Lower lobe of right lung (tissue), 2 donors: ENCODE measurements around the gene SELENOV. TPM values are rescaled to one million over a fixed set of nuclear protein-coding genes. Genes with fewer than 3 reads are reported as not detected.

Source experiments
- ATAC-seq, 2 donors: fragments of 200-7000 bp; cut with Tn5 transposase; one replicate each; pipeline ENCODE4 v1.9.1; 2020 to 2022; ENCODE audit warnings: mild to moderate bottlenecking in 2 of 2, moderate library complexity in 2 of 2
- DNase-seq: peaks from one replicate; pipeline ENCODE4 v3.0.0-alpha.2; 2020
- H3K27ac ChIP-seq: fragments of 200-600 bp; one replicate; pipeline ENCODE4 v1.8.0; 2022
- H3K27me3 ChIP-seq: fragments of 200-600 bp; one replicate; pipeline ENCODE4 v1.8.0; 2022; ENCODE audit warnings: low read depth
- H3K36me3 ChIP-seq: fragments of 200-600 bp; one replicate; pipeline ENCODE4 v1.8.0; 2022; ENCODE audit warnings: mild to moderate bottlenecking
- H3K4me1 ChIP-seq: fragments of 200-600 bp; one replicate; pipeline ENCODE4 v1.8.0; 2022
- H3K4me3 ChIP-seq: fragments of 200-600 bp; one replicate; pipeline ENCODE4 v1.8.0; 2022; ENCODE audit warnings: mild to moderate bottlenecking
- H3K9me3 ChIP-seq: fragments of 200-600 bp; one replicate; pipeline ENCODE4 v1.8.0; 2022
- intact Hi-C: fragments of 100-400 bp; cut with DNase I; formaldehyde crosslinking; loops from one replicate; pipeline ENCODE4 v1.11.0; 2022
- long read RNA-seq: library from polyadenylated mRNA; unstranded; transcript quantifications from one replicate; pipeline ENCODE4 v2.0.0, GENCODE V29; 2021
- total RNA-seq: library from RNA; stranded (reverse); fragmentation: NEBNext Ultra II Directional; extraction: Animal tissue kit (Norgen Biotek cat#: 25700); gene quantifications from one replicate; pipeline ENCODE4 v1.2.1, GENCODE V29; 2021
- TF ChIP-seq, protein P1 (sequence below): fragments of 200-600 bp; IDR thresholded peaks from one replicate; pipeline ENCODE4 v1.8.0; 2022; ENCODE audit warnings: antibody characterized with exemption, mild to moderate bottlenecking
- donor health status: DM: no; HTN: yes; CAD: no; lungs with severe emphysema.

Gene SELENOV, protein sequence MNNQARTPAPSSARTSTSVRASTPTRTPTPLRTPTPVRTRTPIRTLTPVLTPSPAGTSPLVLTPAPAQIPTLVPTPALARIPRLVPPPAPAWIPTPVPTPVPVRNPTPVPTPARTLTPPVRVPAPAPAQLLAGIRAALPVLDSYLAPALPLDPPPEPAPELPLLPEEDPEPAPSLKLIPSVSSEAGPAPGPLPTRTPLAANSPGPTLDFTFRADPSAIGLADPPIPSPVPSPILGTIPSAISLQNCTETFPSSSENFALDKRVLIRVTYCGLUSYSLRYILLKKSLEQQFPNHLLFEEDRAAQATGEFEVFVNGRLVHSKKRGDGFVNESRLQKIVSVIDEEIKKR
- not detected for total RNA-seq
- long read RNA-seq = 0 reads

GRCh38 chr19:39514840-39515550, at the start of gene SELENOV:
Gene SELENOV, plus strand, starts transcription at chr19:39515139. Its CDS starts 74 bp downstream, at chr19:39515213.
- Histone ChIP-seq H3K27ac (no peak within 1 kb of the TSS), H3K36me3 (no peaks in the 10 kb centered on the region), H3K9me3 (no peaks in the 10 kb centered on the region), H3K27me3 (peaks cover 76% of the 10 kb centered on the region), H3K4me1 (peaks cover 16% of the 10 kb centered on the region), H3K4me3 (peak within 1 kb of the TSS; percentile 39)
- TF ChIP-seq, protein P1, sequence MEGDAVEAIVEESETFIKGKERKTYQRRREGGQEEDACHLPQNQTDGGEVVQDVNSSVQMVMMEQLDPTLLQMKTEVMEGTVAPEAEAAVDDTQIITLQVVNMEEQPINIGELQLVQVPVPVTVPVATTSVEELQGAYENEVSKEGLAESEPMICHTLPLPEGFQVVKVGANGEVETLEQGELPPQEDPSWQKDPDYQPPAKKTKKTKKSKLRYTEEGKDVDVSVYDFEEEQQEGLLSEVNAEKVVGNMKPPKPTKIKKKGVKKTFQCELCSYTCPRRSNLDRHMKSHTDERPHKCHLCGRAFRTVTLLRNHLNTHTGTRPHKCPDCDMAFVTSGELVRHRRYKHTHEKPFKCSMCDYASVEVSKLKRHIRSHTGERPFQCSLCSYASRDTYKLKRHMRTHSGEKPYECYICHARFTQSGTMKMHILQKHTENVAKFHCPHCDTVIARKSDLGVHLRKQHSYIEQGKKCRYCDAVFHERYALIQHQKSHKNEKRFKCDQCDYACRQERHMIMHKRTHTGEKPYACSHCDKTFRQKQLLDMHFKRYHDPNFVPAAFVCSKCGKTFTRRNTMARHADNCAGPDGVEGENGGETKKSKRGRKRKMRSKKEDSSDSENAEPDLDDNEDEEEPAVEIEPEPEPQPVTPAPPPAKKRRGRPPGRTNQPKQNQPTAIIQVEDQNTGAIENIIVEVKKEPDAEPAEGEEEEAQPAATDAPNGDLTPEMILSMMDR = no peak
- peak; percentile 16 to 40 for ATAC-seq
- DNase-seq = no peak
- intact Hi-C loops = no loop called here

GRCh38 chr19:39465956-39466747, 48.8 kb upstream of the SELENOV start:
- ATAC-seq = no peak

DNA sequence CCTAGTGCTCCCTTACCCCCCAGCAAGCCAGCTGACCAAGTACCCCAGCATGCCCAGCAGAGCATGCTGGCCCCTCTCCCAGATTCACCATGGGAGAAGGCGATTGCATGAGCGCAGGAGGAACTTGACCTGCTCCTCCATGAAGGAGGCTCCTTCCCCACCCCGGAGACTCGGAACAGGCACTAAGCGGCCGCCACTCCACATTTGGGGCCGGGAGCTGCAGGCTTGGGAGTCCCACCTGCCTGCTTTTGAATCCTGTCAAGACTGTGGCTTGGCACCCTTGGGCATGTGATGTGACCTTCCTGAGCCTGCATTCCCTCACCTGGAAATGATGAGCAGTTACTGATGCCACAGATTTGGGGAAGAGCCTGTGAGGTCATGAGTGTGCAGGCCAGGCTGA, 47.0 kb upstream of the SELENOV start:
- ATAC-seq (no peak), DNase-seq (no peak)
- intact Hi-C loops = no loop called here

More at GRCh38 chr19:39465956-39466747, 48.8 kb upstream of the SELENOV start:
- Histone ChIP-seq H3K27ac (no peak overlapping the region), H3K9me3 (no peaks in the 10 kb centered on the region), H3K27me3 (no peaks in the 10 kb centered on the region), H3K4me3 (no peak overlapping the region), H3K36me3 (peaks cover 99% of the 10 kb centered on the region), H3K4me1 (no peaks in the 10 kb centered on the region)
- intact Hi-C loops = no loop called here
- TF ChIP-seq, protein P1 = no peak
- no peak for DNase-seq

GRCh38 chr19:39469036-39469435, 45.9 kb upstream of the SELENOV start:
- Histone ChIP-seq H3K36me3 (peaks cover 100% of the 10 kb centered on the region), H3K4me1 (no peaks in the 10 kb centered on the region), H3K9me3 (no peaks in the 10 kb centered on the region), H3K27me3 (no peaks in the 10 kb centered on the region), H3K27ac (no peak overlapping the region), H3K4me3 (no peak overlapping the region)
- intact Hi-C loops = no loop called here
- DNase-seq (no peak), ATAC-seq (no peak)
- TF ChIP-seq, protein P1 = no peak

More for the DNA sequence above, 47.0 kb upstream of the SELENOV start:
- Histone ChIP-seq H3K27ac (no peak overlapping the region), H3K9me3 (no peaks in the 10 kb centered on the region), H3K4me1 (no peaks in the 10 kb centered on the region), H3K36me3 (peaks cover 99% of the 10 kb centered on the region), H3K27me3 (no peaks in the 10 kb centered on the region), H3K4me3 (no peak overlapping the region)
- TF ChIP-seq, protein P1 = no peak

DNA sequence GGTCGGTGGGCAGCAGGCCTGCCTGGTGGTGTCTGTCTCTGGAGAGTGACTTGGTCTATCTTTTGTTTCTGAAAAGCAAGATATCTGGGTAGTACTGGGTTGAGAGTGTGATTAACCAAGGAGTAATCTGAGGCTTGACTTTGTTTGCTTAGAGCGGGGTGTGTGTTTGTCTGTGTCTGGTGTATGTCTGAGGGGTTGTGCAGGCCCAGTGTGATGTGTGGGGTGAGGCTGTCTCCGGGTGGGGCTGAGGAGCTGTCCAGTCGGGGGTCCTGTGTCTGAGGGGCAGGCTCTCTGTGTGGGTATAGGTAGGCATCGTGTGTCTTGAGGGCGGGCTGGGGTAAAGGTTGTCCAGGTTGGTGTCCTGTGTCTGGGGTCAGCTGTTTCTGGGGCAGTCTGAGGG, 45.4 kb upstream of the SELENOV start:
- DNase-seq = no peak
- intact Hi-C loops = no loop called here
- no peak for ATAC-seq
- Histone ChIP-seq H3K9me3 (no peaks in the 10 kb centered on the region), H3K27me3 (no peaks in the 10 kb centered on the region), H3K27ac (no peak overlapping the region), H3K4me1 (no peaks in the 10 kb centered on the region), H3K4me3 (no peak overlapping the region), H3K36me3 (peaks cover 100% of the 10 kb centered on the region)
- TF ChIP-seq, protein P1 = no peak
